Transverse colon (tissue), 4 donors: Measurements from ENCODE around the gene ODR4. TPM values are rescaled to one million over a fixed set of nuclear protein-coding genes. Genes with fewer than 3 reads are reported as not detected.

Experiments used
- DNase-seq: peaks from one replicate; pipeline ENCODE4 v3.0.0-alpha.2; 2019
- H3K27ac ChIP-seq, 4 donors: fragments of 200-600 bp; sonication (generic); 2 replicates each; pipeline ENCODE4 v1.5.1; 2016 to 2018; ENCODE audit warnings: inconsistent platforms in 4 of 4
- H3K27me3 ChIP-seq: fragments of 200-600 bp; sonication (generic); 2 replicates; pipeline ENCODE4 v1.5.1; 2017; ENCODE audit warnings: inconsistent platforms
- H3K36me3 ChIP-seq, 4 donors: fragments of 200-600 bp; sonication (generic); 2 replicates each; pipeline ENCODE4 v1.5.1; 2017 to 2019; ENCODE audit warnings: inconsistent platforms in 4 of 4
- H3K4me1 ChIP-seq, 4 donors: fragments of 200-600 bp; sonication (generic); 2 replicates each; pipeline ENCODE4 v1.5.1; 2017 to 2020; ENCODE audit warnings: inconsistent platforms in 4 of 4
- H3K4me3 ChIP-seq, 4 donors: fragments of 200-600 bp; sonication (generic); 1 replicate in 1 of 4; 2 replicates in 3 of 4; pipeline versions ENCODE4 v1.5.1 to v1.6.1; 2017 to 2019; ENCODE audit warnings: inconsistent platforms in 4 of 4
- H3K9me3 ChIP-seq, 2 donors: fragments of 200-600 bp; sonication (generic); 2 replicates each; pipeline ENCODE4 v1.5.1; 2017 to 2019; ENCODE audit warnings: inconsistent platforms in 2 of 2
- CTCF ChIP-seq, 5 experiments: fragments of 200-600 bp in 3 of 5; fragments of 450-650 bp in 2 of 5; sonication (generic) in 3 of 5; IDR thresholded peaks; 1 replicate in 2 of 5; 2 replicates in 3 of 5; pipeline ENCODE4 v1.5.1; 2016 to 2017; ENCODE audit warnings: antibody characterized with exemption in 5 of 5, inconsistent platforms in 3 of 5, mild to moderate bottlenecking in 2 of 5, moderate library complexity in 1 of 5
- EP300 ChIP-seq: sonication (generic); formaldehyde crosslinking; IDR thresholded peaks from one replicate; pipeline ENCODE4 v1.6.1; 2017; ENCODE audit warnings: antibody characterized with exemption, low read depth
- POLR2A ChIP-seq: fragments of 450-650 bp; IDR thresholded peaks from one replicate; pipeline ENCODE4 v1.6.1; 2016; ENCODE audit warnings: antibody characterized with exemption, mild to moderate bottlenecking, moderate library complexity
- POLR2AphosphoS5 ChIP-seq, 3 donors: sonication (generic); formaldehyde crosslinking; IDR thresholded peaks; one replicate each; pipeline ENCODE4 v1.6.1; 2016; ENCODE audit warnings: antibody characterized with exemption in 3 of 3
- WGBS, 2 donors: methylation state at CpG; one replicate each; pipeline ENCODE4 v1.1.5; 2018; ENCODE audit warnings: low coverage in 1 of 2; 5-methylcytosine and 5-hydroxymethylcytosine counted together
- in situ Hi-C, 4 donors: fragments of 200-750 bp; cut with MboI; loops; one replicate each; pipeline versions ENCODE4 v1.15.0 to v1.15.1; 2017; ENCODE audit warnings: low sequenced_read_pairs in 3 of 4, low pct_ligation_motif_present in 1 of 4, low pct_unique_long_range_greater_than_20kb in 1 of 4
- intact Hi-C: fragments of 100-400 bp; cut with DNase I; formaldehyde crosslinking; loops from one replicate; pipeline ENCODE4 v1.15.1; 2023; ENCODE audit warnings: low total_unique reads
- total RNA-seq, 4 donors: library from RNA; depleted of rRNA; stranded (reverse); fragments of >200 nt; gene quantifications; one replicate each; pipeline ENCODE4 v1.1.0, GENCODE V29; 2016

Gene ODR4
- total RNA-seq, 4 donors from 2014 or later = 7.0 to 22.1 (median 14.7) TPM

GRCh38 chr1:186403632-186404031 is 28.0 kb downstream of the ODR4 start:
- Histone ChIP-seq H3K4me3 (no peak overlapping the region), H3K36me3 (peaks cover 0 to 49% (median 17%) of the 10 kb centered on the region in 4 donors), H3K27me3 (no peaks in the 10 kb centered on the region), H3K27ac (no peak overlapping the region), H3K4me1 (no peaks in the 10 kb centered on the region), H3K9me3 (no peaks in the 10 kb centered on the region)
- in situ Hi-C loops (loop anchor here in 1 of 4 donors (10.0 kb wide), 1 partner anchor 581 kb away; no protein-coding TSS in a partner anchor), intact Hi-C loops (no loop called here)
- no peak for TF ChIP-seq EP300
- no peak for TF ChIP-seq POLR2AphosphoS5 (IDR thresholded peaks at IDR 0.05)
- no peak for TF ChIP-seq POLR2A
- DNase-seq = no peak

GRCh38 chr1:186404454-186405051 is 28.9 kb downstream of the ODR4 start:
- DNase-seq = no peak
- in situ Hi-C loops = loop anchor here in 1 of 4 donors (10.0 kb wide), 1 partner anchor 580 kb away; no protein-coding TSS in a partner anchor

GRCh38 chr1:186409091-186409490 is 33.5 kb downstream of the ODR4 start:
- Histone ChIP-seq H3K36me3 (peaks cover 0 to 39% (median 15%) of the 10 kb centered on the region in 4 donors), H3K27ac (peak overlapping the region in 1 of 4 donors; percentile 6), H3K27me3 (no peaks in the 10 kb centered on the region), H3K9me3 (no peaks in the 10 kb centered on the region), H3K4me3 (no peak overlapping the region), H3K4me1 (no peaks in the 10 kb centered on the region)
- in situ Hi-C loops = loop anchor here in 1 of 4 donors (10.0 kb wide), 1 partner anchor 576 kb away; no protein-coding TSS in a partner anchor
- DNase-seq = no peak
- intact Hi-C loops = no loop called here
- 62 to 70% methylated on average over 3 of the region's 3 CpGs for WGBS, 2 donors
- no peak for TF ChIP-seq POLR2A
- TF ChIP-seq EP300 = no peak
- TF ChIP-seq CTCF (IDR thresholded peaks at IDR 0.05) = no peak
- no peak for TF ChIP-seq POLR2AphosphoS5 (IDR thresholded peaks at IDR 0.05)

More at GRCh38 chr1:186404454-186405051, 28.9 kb downstream of the ODR4 start:
- 43 to 49% methylated on average over 5 of the region's 5 CpGs for WGBS, 2 donors
- Histone ChIP-seq H3K36me3 (peaks cover 0 to 40% (median 15%) of the 10 kb centered on the region in 4 donors), H3K9me3 (no peaks in the 10 kb centered on the region), H3K4me1 (no peaks in the 10 kb centered on the region), H3K27ac (no peak overlapping the region), H3K27me3 (no peaks in the 10 kb centered on the region), H3K4me3 (no peak overlapping the region)
- intact Hi-C loops = no loop called here
- TF ChIP-seq EP300 = no peak
- peak; percentile 51 to 64 (median 62) for TF ChIP-seq CTCF (IDR thresholded peaks at IDR 0.05)

GRCh38 chr1:186413319-186413718 is 37.7 kb downstream of the ODR4 start:
- peaks cover 0 to under 1% (median 0%) of the 10 kb centered on the region in 4 donors for H3K4me1 ChIP-seq
- no peak overlapping the region for H3K27ac ChIP-seq
- H3K4me3 ChIP-seq = no peak overlapping the region
- H3K36me3 ChIP-seq = peaks cover 0 to 16% (median 7%) of the 10 kb centered on the region in 4 donors
- in situ Hi-C loops = no loop called here
- H3K27me3 ChIP-seq = no peaks in the 10 kb centered on the region
- WGBS, 2 donors = 92 to 94% methylated on average over 1 of the region's 1 CpG
- TF ChIP-seq CTCF (IDR thresholded peaks at IDR 0.05) = no peak
- TF ChIP-seq POLR2A = no peak
- intact Hi-C loops = no loop called here
- no peak for DNase-seq
- H3K9me3 ChIP-seq = no peaks in the 10 kb centered on the region
